H1 (cell line): ENCODE data around the gene UBE2E2. TPM values are rescaled to one million over a fixed set of nuclear protein-coding genes. Genes with fewer than 3 reads are reported as not detected.

Experiments
- HDAC2 ChIP-seq, 2 experiments: fragments of 300-600 bp in 1 of 2; sonication (generic) in 1 of 2; IDR thresholded peaks; 2 replicates each; pipeline ENCODE4 v1.6.1; 2011 to 2012; ENCODE audit warnings: low read depth in 2 of 2, low read length in 2 of 2, mild to moderate bottlenecking in 2 of 2, moderate library complexity in 2 of 2, borderline replicate concordance in 1 of 2, inconsistent platforms in 1 of 2
- POU5F1 ChIP-seq: IDR thresholded peaks from 2 replicates; pipeline ENCODE4 v1.6.1; 2011; ENCODE audit warnings: low read depth, mild to moderate bottlenecking, low read length, moderate library complexity
- RFX5 ChIP-seq: IDR thresholded peaks from 2 replicates; pipeline ENCODE4 v1.6.1; 2011; ENCODE audit warnings: low read depth, low read length, improper control_type of control experiment, borderline replicate concordance
- USF2 ChIP-seq: IDR thresholded peaks from 2 replicates; pipeline ENCODE4 v1.6.1; 2011; ENCODE audit warnings: low read length, improper control_type of control experiment
- polyA plus RNA-seq, 7 experiments: library from polyadenylated mRNA; depleted of rRNA in 3 of 7; stranded (reverse) in 5 of 7; unstranded in 2 of 7; fragments of >200 nt in 5 of 7; fragments of 200-250 nt in 2 of 7; gene quantifications; 1 replicate in 5 of 7; 2 replicates in 1 of 7; 4 replicates in 1 of 7; pipeline versions ENCODE4 v1.2.1 to v1.2.3, GENCODE V29; 2011 to 2013; ENCODE audit warnings: missing spikeins in 2 of 7, mixed read lengths in 2 of 7
- total RNA-seq: library from RNA; stranded (reverse); fragmentation: NEBNext Ultra II Directional; extraction: Animal tissue kit (Norgen Biotek cat#: 25700); gene quantifications from 2 replicates; pipeline ENCODE4 v1.2.1, GENCODE V29; 2021

Gene UBE2E2
- total and polyA plus RNA-seq, 2 of the 8 experiments (the other 6 are each of a cell fraction or from before 2014, with no cell fraction given): 57.6 to 70.6 TPM

DNA sequence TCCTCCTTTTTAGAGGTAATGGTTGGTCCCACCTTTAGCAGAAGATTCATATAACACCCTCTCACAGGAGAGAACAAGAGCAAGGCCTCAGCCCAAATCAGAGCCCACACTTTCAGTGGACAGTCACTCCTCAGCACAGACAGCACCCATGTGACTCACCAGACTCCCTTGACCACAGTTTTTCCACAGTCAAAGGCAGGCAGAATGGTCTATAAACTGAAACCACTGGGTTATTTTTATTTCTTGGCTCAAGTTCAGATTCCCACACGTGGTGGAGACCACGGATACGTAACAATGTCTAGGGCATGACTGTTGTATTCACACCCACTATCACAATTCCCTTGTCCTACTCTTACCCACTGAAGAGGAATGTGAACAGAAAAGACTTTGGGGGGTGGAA lies 364.8 kb downstream of the UBE2E2 start (continued):
- TF ChIP-seq POU5F1 (no peak), HDAC2 (IDR thresholded peaks at IDR 0.05; ENCODE audit: borderline replicate concordance in 1 of 2, low read depth in 2 of 2, low read length in 2 of 2) (no peak), USF2 (no peak), RFX5 (no peak)
